ENCODE data around the gene SLC27A4.

Gene SLC27A4

GRCh38 chr9:128360826-128361225 lies 20.5 kb downstream of the SLC27A4 start:
- TF ChIP-seq CTCF (IDR thresholded peaks at IDR 0.05; ENCODE audit: insufficient read depth, low read length) = no peak
- no peak for DNase-seq (ENCODE audit: low read depth in 1 of 2, low spot score in 1 of 2)
- no peak overlapping the region for H3K4me3 ChIP-seq (replicated peaks; ENCODE audit: insufficient read depth, low read length)

GRCh38 chr9:128361296-128361985 lies 21.1 kb downstream of the SLC27A4 start:
- DNase-seq (ENCODE audit: low read depth in 1 of 2, low spot score in 1 of 2) = no peak
- Histone ChIP-seq H3K4me3 (replicated peaks; ENCODE audit: insufficient read depth, low read length) (peak overlapping the region; percentile 41; the same call in 1 of the 2 replicates), H3K27ac (replicated peaks) (no peak overlapping the region), H3K27me3 (ENCODE audit: insufficient read depth, poor library complexity, severe bottlenecking) (no peaks in the 10 kb centered on the region)
- TF ChIP-seq POLR2AphosphoS5 (IDR thresholded peaks at IDR 0.05; ENCODE audit: low read depth) (no peak), REST (IDR thresholded peaks at IDR 0.05; ENCODE audit: insufficient replicate concordance, low read depth) (no peak), GABPA (IDR thresholded peaks at IDR 0.05; ENCODE audit: low read depth) (no peak)

More at GRCh38 chr9:128360826-128361225, 20.5 kb downstream of the SLC27A4 start:
- Histone ChIP-seq H3K27me3 (ENCODE audit: insufficient read depth, poor library complexity, severe bottlenecking) (no peaks in the 10 kb centered on the region), H3K27ac (replicated peaks) (no peak overlapping the region)

- Histone ChIP-seq H3K27me3 (ENCODE audit: insufficient read depth, poor library complexity, severe bottlenecking) (no peaks in the 10 kb centered on the region), H3K27ac (replicated peaks) (no peak overlapping the region), H3K4me3 (replicated peaks; ENCODE audit: insufficient read depth, low read length) (peak overlapping the region; percentile 41)
- TF ChIP-seq CTCF (IDR thresholded peaks at IDR 0.05; ENCODE audit: insufficient read depth, low read length) = peak; percentile 79
- no peak for TF ChIP-seq SPI1 (IDR thresholded peaks at IDR 0.05; ENCODE audit: borderline replicate concordance, low read depth)
- peak; percentile 54 to 77 for DNase-seq (ENCODE audit: low read depth in 1 of 2, low spot score in 1 of 2)
Measured at GRCh38 chr9:128361986-128362646, 21.8 kb downstream of the SLC27A4 start.

GRCh38 chr9:128362774-128363173 lies 22.4 kb downstream of the SLC27A4 start:
- no peak for TF ChIP-seq GABPA (IDR thresholded peaks at IDR 0.05; ENCODE audit: low read depth)
- TF ChIP-seq REST (IDR thresholded peaks at IDR 0.05; ENCODE audit: insufficient replicate concordance, low read depth) = no peak
- no peak for TF ChIP-seq CTCF (IDR thresholded peaks at IDR 0.05; ENCODE audit: insufficient read depth, low read length)
- TF ChIP-seq SPI1 (IDR thresholded peaks at IDR 0.05; ENCODE audit: borderline replicate concordance, low read depth) = no peak
- no peak for TF ChIP-seq POLR2AphosphoS5 (IDR thresholded peaks at IDR 0.05; ENCODE audit: low read depth)
- no peak for DNase-seq (ENCODE audit: low read depth in 1 of 2, low spot score in 1 of 2)
- Histone ChIP-seq H3K27me3 (ENCODE audit: insufficient read depth, poor library complexity, severe bottlenecking) (no peaks in the 10 kb centered on the region), H3K4me3 (replicated peaks; ENCODE audit: insufficient read depth, low read length) (no peak overlapping the region), H3K27ac (replicated peaks) (no peak overlapping the region)

Measured in HL-60 (cell line).